Measurements from ENCODE around the gene KANK3.

DNA sequence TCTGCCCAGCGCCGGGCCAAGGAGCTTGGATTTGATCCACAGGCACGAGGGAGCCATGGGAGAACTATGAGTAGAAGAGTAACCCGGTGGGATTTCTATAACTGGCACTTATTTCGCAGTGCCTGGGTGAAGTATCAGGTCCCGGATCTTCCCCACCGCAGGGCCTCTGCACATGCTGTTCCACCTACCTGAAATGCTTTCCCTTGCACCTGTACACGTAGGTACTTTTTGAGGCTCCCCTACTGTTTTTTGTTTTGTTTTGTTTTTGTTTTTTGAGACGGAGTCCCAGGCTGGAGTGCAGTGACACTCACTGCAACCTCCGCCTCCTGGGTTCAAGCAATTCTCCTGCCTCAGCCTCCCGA, 402 bp upstream of the KANK3 start:
- TF ChIP-seq POLR2A (IDR thresholded peaks at IDR 0.05; ENCODE audit: low read length) (no peak), GATA1 (IDR thresholded peaks at IDR 0.05; ENCODE audit: low read depth, low read length) (no peak)

All from erythroblast (primary cell).